ENCODE results near the gene SLC10A2.
"Not testable (repeated sequence)": the region's sequence is repeated elsewhere in the genome, so short reads cannot be mapped to it uniquely, and the experiment has no call there.

- TF ChIP-seq, protein P1, sequence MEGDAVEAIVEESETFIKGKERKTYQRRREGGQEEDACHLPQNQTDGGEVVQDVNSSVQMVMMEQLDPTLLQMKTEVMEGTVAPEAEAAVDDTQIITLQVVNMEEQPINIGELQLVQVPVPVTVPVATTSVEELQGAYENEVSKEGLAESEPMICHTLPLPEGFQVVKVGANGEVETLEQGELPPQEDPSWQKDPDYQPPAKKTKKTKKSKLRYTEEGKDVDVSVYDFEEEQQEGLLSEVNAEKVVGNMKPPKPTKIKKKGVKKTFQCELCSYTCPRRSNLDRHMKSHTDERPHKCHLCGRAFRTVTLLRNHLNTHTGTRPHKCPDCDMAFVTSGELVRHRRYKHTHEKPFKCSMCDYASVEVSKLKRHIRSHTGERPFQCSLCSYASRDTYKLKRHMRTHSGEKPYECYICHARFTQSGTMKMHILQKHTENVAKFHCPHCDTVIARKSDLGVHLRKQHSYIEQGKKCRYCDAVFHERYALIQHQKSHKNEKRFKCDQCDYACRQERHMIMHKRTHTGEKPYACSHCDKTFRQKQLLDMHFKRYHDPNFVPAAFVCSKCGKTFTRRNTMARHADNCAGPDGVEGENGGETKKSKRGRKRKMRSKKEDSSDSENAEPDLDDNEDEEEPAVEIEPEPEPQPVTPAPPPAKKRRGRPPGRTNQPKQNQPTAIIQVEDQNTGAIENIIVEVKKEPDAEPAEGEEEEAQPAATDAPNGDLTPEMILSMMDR (conservative IDR thresholded peaks at IDR 0.05 in 1 of 2, IDR thresholded peaks at IDR 0.05 in 1 of 2; ENCODE audit: extremely low read depth in 1 of 2, insufficient read depth in 1 of 2, low read depth in 1 of 2, low read length in 2 of 2), result not testable (repeated sequence)
- TF ChIP-seq EZH2 (IDR thresholded peaks at IDR 0.05; ENCODE audit: borderline replicate concordance, low read length), result not testable (repeated sequence)
Observed at GRCh38 chr13:103093649-103094048, 27.4 kb upstream of the SLC10A2 start.
